PFSK-1 (cell line): ENCODE results near the gene RHEB.

Experiments used
- POLR2AphosphoS5 ChIP-seq: IDR thresholded peaks from 2 replicates; pipeline ENCODE4 v1.6.1; 2012; ENCODE audit warnings: low read depth, mild to moderate bottlenecking, control low read depth, low read length, moderate library complexity
- TAF1 ChIP-seq: IDR thresholded peaks from 2 replicates; pipeline ENCODE4 v1.6.1; 2012; ENCODE audit warnings: low read length, control low read depth, borderline replicate concordance; ENCODE audit not compliant: insufficient read depth
- TF ChIP-seq, protein P1 (sequence below), 2 experiments: IDR thresholded peaks; 2 replicates each; pipeline versions ENCODE4 v1.6.1 to v1.8.0; 2011 to 2012; ENCODE audit warnings: low read depth in 2 of 2, low read length in 2 of 2, control low read depth in 1 of 2, inconsistent platforms in 1 of 2, mild to moderate bottlenecking in 1 of 2, moderate library complexity in 1 of 2; ENCODE audit not compliant: insufficient read depth in 1 of 2

DNA sequence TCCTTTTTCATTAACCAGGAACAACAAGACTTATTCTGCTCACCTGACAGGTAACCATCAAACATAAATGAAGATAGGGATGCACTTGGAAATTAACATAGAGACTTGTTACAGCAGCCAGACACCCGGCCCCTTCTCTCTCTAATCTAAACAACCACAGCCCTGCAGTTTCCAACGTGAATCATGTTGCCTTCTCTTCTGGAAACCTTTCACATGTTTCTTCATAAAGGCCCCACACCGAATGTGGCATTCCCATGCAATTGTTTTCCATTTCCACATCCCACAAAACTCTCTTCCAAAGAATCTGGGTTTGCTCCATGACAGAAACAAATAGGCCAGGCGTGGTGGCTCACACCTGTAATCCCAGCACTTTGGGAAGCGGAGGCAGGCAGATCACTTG is 94.9 kb downstream of the RHEB start:
- TF ChIP-seq POLR2AphosphoS5: no peak
- TF ChIP-seq, protein P1, sequence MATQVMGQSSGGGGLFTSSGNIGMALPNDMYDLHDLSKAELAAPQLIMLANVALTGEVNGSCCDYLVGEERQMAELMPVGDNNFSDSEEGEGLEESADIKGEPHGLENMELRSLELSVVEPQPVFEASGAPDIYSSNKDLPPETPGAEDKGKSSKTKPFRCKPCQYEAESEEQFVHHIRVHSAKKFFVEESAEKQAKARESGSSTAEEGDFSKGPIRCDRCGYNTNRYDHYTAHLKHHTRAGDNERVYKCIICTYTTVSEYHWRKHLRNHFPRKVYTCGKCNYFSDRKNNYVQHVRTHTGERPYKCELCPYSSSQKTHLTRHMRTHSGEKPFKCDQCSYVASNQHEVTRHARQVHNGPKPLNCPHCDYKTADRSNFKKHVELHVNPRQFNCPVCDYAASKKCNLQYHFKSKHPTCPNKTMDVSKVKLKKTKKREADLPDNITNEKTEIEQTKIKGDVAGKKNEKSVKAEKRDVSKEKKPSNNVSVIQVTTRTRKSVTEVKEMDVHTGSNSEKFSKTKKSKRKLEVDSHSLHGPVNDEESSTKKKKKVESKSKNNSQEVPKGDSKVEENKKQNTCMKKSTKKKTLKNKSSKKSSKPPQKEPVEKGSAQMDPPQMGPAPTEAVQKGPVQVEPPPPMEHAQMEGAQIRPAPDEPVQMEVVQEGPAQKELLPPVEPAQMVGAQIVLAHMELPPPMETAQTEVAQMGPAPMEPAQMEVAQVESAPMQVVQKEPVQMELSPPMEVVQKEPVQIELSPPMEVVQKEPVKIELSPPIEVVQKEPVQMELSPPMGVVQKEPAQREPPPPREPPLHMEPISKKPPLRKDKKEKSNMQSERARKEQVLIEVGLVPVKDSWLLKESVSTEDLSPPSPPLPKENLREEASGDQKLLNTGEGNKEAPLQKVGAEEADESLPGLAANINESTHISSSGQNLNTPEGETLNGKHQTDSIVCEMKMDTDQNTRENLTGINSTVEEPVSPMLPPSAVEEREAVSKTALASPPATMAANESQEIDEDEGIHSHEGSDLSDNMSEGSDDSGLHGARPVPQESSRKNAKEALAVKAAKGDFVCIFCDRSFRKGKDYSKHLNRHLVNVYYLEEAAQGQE (IDR thresholded peaks at IDR 0.05; ENCODE audit: insufficient read depth in 1 of 2, low read depth in 2 of 2, low read length in 2 of 2): no peak
- no peak for TF ChIP-seq TAF1
